H9 (cell line): ENCODE data around the gene ITM2B. TPM values are rescaled to one million over a fixed set of nuclear protein-coding genes. Genes with fewer than 3 reads are reported as not detected.

ENCODE experiments used
- DNase-seq: peaks from one replicate; pipeline ENCODE4 v3.0.0-alpha.2; 2017
- H2AFZ ChIP-seq: one replicate; pipeline ENCODE4 v1.6.1; 2013; ENCODE audit warnings: mild to moderate bottlenecking, low read length, control low read depth, moderate library complexity
- H2AK5ac ChIP-seq: 2 replicates; pipeline ENCODE4 v1.6.1; 2013; ENCODE audit warnings: low read length, control low read depth, mixed read lengths; ENCODE audit not compliant: insufficient read length
- H2BK120ac ChIP-seq: one replicate; pipeline ENCODE4 v1.6.1; 2013; ENCODE audit warnings: low read depth, mild to moderate bottlenecking, low read length, control low read depth, inconsistent platforms; ENCODE audit not compliant: poor library complexity, severe bottlenecking
- H2BK12ac ChIP-seq: 2 replicates; pipeline ENCODE4 v1.6.1; 2013; ENCODE audit warnings: low read length, control low read depth, mixed read lengths, low read depth; ENCODE audit not compliant: insufficient read length
- H2BK15ac ChIP-seq: 2 replicates; pipeline ENCODE4 v1.6.1; 2013; ENCODE audit warnings: low read depth, low read length, control low read depth
- H2BK20ac ChIP-seq: one replicate; pipeline ENCODE4 v1.6.1; 2013; ENCODE audit warnings: low read depth, mild to moderate bottlenecking, low read length, control low read depth, inconsistent platforms; ENCODE audit not compliant: poor library complexity, severe bottlenecking
- H2BK5ac ChIP-seq: 2 replicates; pipeline ENCODE4 v1.6.1; 2013; ENCODE audit warnings: low read length, control low read depth, mixed read lengths; ENCODE audit not compliant: insufficient read length
- H3K14ac ChIP-seq: 2 replicates; pipeline ENCODE4 v1.6.1; 2013; ENCODE audit warnings: low read length, control low read depth; ENCODE audit not compliant: insufficient read depth
- H3K18ac ChIP-seq: 2 replicates; pipeline ENCODE4 v1.6.1; 2013; ENCODE audit warnings: low read depth, mild to moderate bottlenecking, mixed read lengths, low read length, control low read depth; ENCODE audit not compliant: insufficient read length
- H3K23ac ChIP-seq: 2 replicates; pipeline ENCODE4 v1.6.1; 2013; ENCODE audit warnings: low read length, control low read depth, mixed read lengths, low read depth; ENCODE audit not compliant: insufficient read length
- H3K23me2 ChIP-seq: 2 replicates; pipeline ENCODE4 v1.6.1; 2013; ENCODE audit warnings: low read depth, mild to moderate bottlenecking, mixed read lengths, low read length, control low read depth; ENCODE audit not compliant: insufficient read length, poor library complexity, severe bottlenecking
- H3K27ac ChIP-seq: 2 replicates; pipeline ENCODE4 v1.5.1; 2013; ENCODE audit warnings: low read length, control low read depth, mixed read lengths, low read depth; ENCODE audit not compliant: insufficient read length
- H3K27me3 ChIP-seq: 2 replicates; pipeline ENCODE4 v1.6.1; 2013; ENCODE audit warnings: low read length, control low read depth, inconsistent platforms; ENCODE audit not compliant: insufficient read depth
- H3K4ac ChIP-seq: 2 replicates; pipeline ENCODE4 v1.6.1; 2013; ENCODE audit warnings: low read depth, mild to moderate bottlenecking, control low read depth, inconsistent platforms, low read length, moderate library complexity
- H3K4me1 ChIP-seq: 2 replicates; pipeline ENCODE4 v1.6.1; 2013; ENCODE audit warnings: low read length, control low read depth, inconsistent platforms; ENCODE audit not compliant: insufficient read depth
- H3K4me2 ChIP-seq: 2 replicates; pipeline ENCODE4 v1.6.1; 2013; ENCODE audit warnings: low read length, control low read depth, mixed read lengths; ENCODE audit not compliant: insufficient read length, insufficient read depth
- H3K56ac ChIP-seq: 2 replicates; pipeline ENCODE4 v1.6.1; 2013; ENCODE audit warnings: low read depth, mild to moderate bottlenecking, mixed read lengths, low read length, control low read depth; ENCODE audit not compliant: insufficient read length
- H3K79me1 ChIP-seq: 2 replicates; pipeline ENCODE4 v1.6.1; 2013; ENCODE audit warnings: low read depth, mild to moderate bottlenecking, moderate library complexity, low read length, control low read depth, inconsistent platforms; ENCODE audit not compliant: insufficient read depth, poor library complexity, severe bottlenecking
- H3K79me2 ChIP-seq: 2 replicates; pipeline ENCODE4 v1.6.1; 2013; ENCODE audit warnings: low read length, control low read depth, inconsistent platforms; ENCODE audit not compliant: insufficient read depth
- H3K9ac ChIP-seq: 2 replicates; pipeline ENCODE4 v1.6.1; 2013; ENCODE audit warnings: low read length, control low read depth, mixed read lengths; ENCODE audit not compliant: insufficient read length; ENCODE audit errors: extremely low read depth
- H3K9me3 ChIP-seq: one replicate; pipeline ENCODE4 v1.6.1; 2013; ENCODE audit warnings: low read depth, low read length, inconsistent platforms; ENCODE audit not compliant: control insufficient read depth
- H3T11ph ChIP-seq: one replicate; pipeline ENCODE4 v1.6.1; 2013; ENCODE audit warnings: mild to moderate bottlenecking, low read length, control low read depth, inconsistent platforms
- H4K20me1 ChIP-seq: one replicate; pipeline ENCODE4 v1.6.1; 2013; ENCODE audit not compliant: control insufficient read depth, insufficient read length, insufficient read depth
- H4K5ac ChIP-seq: 2 replicates; pipeline ENCODE4 v1.6.1; 2013; ENCODE audit warnings: low read depth, mild to moderate bottlenecking, mixed read lengths, low read length, control low read depth; ENCODE audit not compliant: insufficient read length
- H4K8ac ChIP-seq: replicated peaks from 2 replicates; pipeline ENCODE4 v1.6.1; 2013; ENCODE audit warnings: low read length, control low read depth, mixed read lengths, low read depth; ENCODE audit not compliant: insufficient read length
- H4K91ac ChIP-seq: 2 replicates; pipeline ENCODE4 v1.6.1; 2013; ENCODE audit warnings: low read depth, mild to moderate bottlenecking, moderate library complexity, mixed read lengths, low read length, control low read depth; ENCODE audit not compliant: insufficient read length
- H3K27ac Mint-ChIP-seq, 3 experiments: 2 replicates in 2 of 3; 3 replicates in 1 of 3; pipeline ENCODE4 v1.8.0; 2020 to 2021; ENCODE audit warnings: mixed read lengths in 3 of 3, mild to moderate bottlenecking in 1 of 3, moderate library complexity in 1 of 3
- H3K27me3 Mint-ChIP-seq: 2 replicates; pipeline ENCODE4 v1.8.0; 2021; ENCODE audit warnings: low read depth, mild to moderate bottlenecking, moderate library complexity, mixed read lengths
- H3K36me3 Mint-ChIP-seq, 3 experiments: 2 replicates in 2 of 3; 3 replicates in 1 of 3; pipeline ENCODE4 v1.8.0; 2020 to 2021; ENCODE audit warnings: low read depth in 3 of 3, mixed read lengths in 3 of 3; ENCODE audit not compliant: insufficient read depth in 1 of 3
- H3K4me1 Mint-ChIP-seq, 2 experiments: 2 replicates each; pipeline ENCODE4 v1.8.0; 2020; ENCODE audit warnings: mixed read lengths in 2 of 2
- H3K4me3 Mint-ChIP-seq, 2 experiments: 2 replicates in 1 of 2; 3 replicates in 1 of 2; pipeline ENCODE4 v1.8.0; 2020 to 2021; ENCODE audit warnings: mild to moderate bottlenecking in 2 of 2, mixed read lengths in 2 of 2, moderate library complexity in 1 of 2
- H3K9me3 Mint-ChIP-seq, 2 experiments: 2 replicates in 1 of 2; 3 replicates in 1 of 2; pipeline ENCODE4 v1.8.0; 2020; ENCODE audit warnings: mild to moderate bottlenecking in 2 of 2, mixed read lengths in 2 of 2, moderate library complexity in 1 of 2
- CTCF ChIP-seq: fragments of 200-600 bp; sonication (generic); conservative IDR thresholded peaks from 3 replicates; pipeline ENCODE4 v1.8.0; 2021; ENCODE audit warnings: antibody characterized with exemption, mild to moderate bottlenecking
- WGBS: extraction: QIAGEN DNeasy Blood & Tissue Kit; methylation state at CpG from one replicate; pipeline ENCODE4 v1.1.7; 2013; ENCODE audit warnings: missing lambda C conversion rate, low lambda C conversion rate, mixed read lengths; ENCODE audit not compliant: insufficient read length; ENCODE audit errors: extremely low coverage; 5-methylcytosine and 5-hydroxymethylcytosine counted together
- total RNA-seq: library from RNA; stranded (reverse); gene quantifications from 2 replicates; pipeline ENCODE4 v1.2.1, GENCODE V29; 2021

The ITM2B gene
- total RNA-seq, 1 experiment from 2014 or later = 175 TPM

- no peak overlapping the region for H2BK15ac ChIP-seq
- DNase-seq = no peak
- no peaks in the 10 kb centered on the region for H3K27me3 ChIP-seq
- Mint-ChIP-seq H3K9me3 (no peaks in the 10 kb centered on the region), H3K4me1 (peaks cover 6 to 17% of the 10 kb centered on the region in 2 experiments), H3K4me3 (no peak overlapping the region), H3K27ac (peak overlapping the region in 1 of 3 experiments; percentile 29; a peak in 1 of 7 replicates), H3K27me3 (no peaks in the 10 kb centered on the region), H3K36me3 (no peaks in the 10 kb centered on the region)
- H3K79me1 ChIP-seq = no peaks in the 10 kb centered on the region
- no peaks in the 10 kb centered on the region for H3K9me3 ChIP-seq
- H3K4me2 ChIP-seq = no peak overlapping the region
- H3K18ac ChIP-seq = no peak overlapping the region
- no peak overlapping the region for H4K91ac ChIP-seq
- no peak overlapping the region for H4K8ac ChIP-seq
- no peak overlapping the region for H3K27ac ChIP-seq
- no peak overlapping the region for H3K14ac ChIP-seq
- H3K23ac ChIP-seq = no peak overlapping the region
- no peaks in the 10 kb centered on the region; the same call in 1 of the 2 replicates for H3K4me1 ChIP-seq
- no peak overlapping the region for H2BK120ac ChIP-seq
- H2AK5ac ChIP-seq = no peak overlapping the region
- H4K5ac ChIP-seq = no peak overlapping the region
- H3K4ac ChIP-seq = no peak overlapping the region
- H3K56ac ChIP-seq = no peak overlapping the region
- H3T11ph ChIP-seq = no peak overlapping the region
- no peaks in the 10 kb centered on the region for H4K20me1 ChIP-seq
- H3K9ac ChIP-seq = no peak overlapping the region
- no peak overlapping the region for H2BK5ac ChIP-seq
- H3K23me2 ChIP-seq = no peaks in the 10 kb centered on the region
- H3K79me2 ChIP-seq = no peaks in the 10 kb centered on the region
- no peak for TF ChIP-seq CTCF
- no peak overlapping the region for H2BK20ac ChIP-seq
- no peak overlapping the region for H2BK12ac ChIP-seq
- WGBS = no CpG with 5 or more reads among the region's 1 CpG
- no peak overlapping the region for H2AFZ ChIP-seq
These were observed 44.9 kb upstream of the ITM2B start for GRCh38 chr13:48188131-48188530.
